Mesothelial cell of epicardium (in vitro differentiated cells): Measurements from ENCODE around the gene FMO5. TPM values are rescaled to one million over a fixed set of nuclear protein-coding genes. Genes with fewer than 3 reads are reported as not detected.

Source experiments
- DNase-seq, 2 experiments: peaks; one replicate each; pipeline ENCODE4 v3.0.0; 2021; ENCODE audit warnings: low spot score in 2 of 2; ENCODE audit not compliant: unreplicated experiment in 2 of 2
- H3K27ac Mint-ChIP-seq: 2 replicates; pipeline ENCODE4 v1.8.0; 2021; ENCODE audit warnings: mixed read lengths
- H3K27me3 Mint-ChIP-seq: 2 replicates; pipeline ENCODE4 v1.8.0; 2021; ENCODE audit warnings: low read depth, mixed read lengths
- H3K36me3 Mint-ChIP-seq: 2 replicates; pipeline ENCODE4 v1.8.0; 2021; ENCODE audit warnings: mixed read lengths
- H3K4me1 Mint-ChIP-seq: 2 replicates; pipeline ENCODE4 v1.8.0; 2021; ENCODE audit warnings: mixed read lengths
- H3K4me3 Mint-ChIP-seq: 2 replicates; pipeline ENCODE4 v1.8.0; 2021; ENCODE audit warnings: mild to moderate bottlenecking, moderate library complexity, mixed read lengths
- H3K9me3 Mint-ChIP-seq: 2 replicates; pipeline ENCODE4 v1.8.0; 2021; ENCODE audit warnings: mixed read lengths
- total RNA-seq: library from RNA; stranded (reverse); gene quantifications from 3 replicates; pipeline ENCODE4 v1.2.1, GENCODE V29; 2021
- TF ChIP-seq, protein P1 (sequence below): fragments of 200-600 bp; sonication (generic); IDR thresholded peaks from one replicate; pipeline ENCODE4 v1.5.0; 2021; ENCODE audit warnings: antibody characterized with exemption; ENCODE audit not compliant: unreplicated experiment

FMO5 gene
- total RNA-seq, 1 donor from 2014 or later, result 1.7 TPM

DNA sequence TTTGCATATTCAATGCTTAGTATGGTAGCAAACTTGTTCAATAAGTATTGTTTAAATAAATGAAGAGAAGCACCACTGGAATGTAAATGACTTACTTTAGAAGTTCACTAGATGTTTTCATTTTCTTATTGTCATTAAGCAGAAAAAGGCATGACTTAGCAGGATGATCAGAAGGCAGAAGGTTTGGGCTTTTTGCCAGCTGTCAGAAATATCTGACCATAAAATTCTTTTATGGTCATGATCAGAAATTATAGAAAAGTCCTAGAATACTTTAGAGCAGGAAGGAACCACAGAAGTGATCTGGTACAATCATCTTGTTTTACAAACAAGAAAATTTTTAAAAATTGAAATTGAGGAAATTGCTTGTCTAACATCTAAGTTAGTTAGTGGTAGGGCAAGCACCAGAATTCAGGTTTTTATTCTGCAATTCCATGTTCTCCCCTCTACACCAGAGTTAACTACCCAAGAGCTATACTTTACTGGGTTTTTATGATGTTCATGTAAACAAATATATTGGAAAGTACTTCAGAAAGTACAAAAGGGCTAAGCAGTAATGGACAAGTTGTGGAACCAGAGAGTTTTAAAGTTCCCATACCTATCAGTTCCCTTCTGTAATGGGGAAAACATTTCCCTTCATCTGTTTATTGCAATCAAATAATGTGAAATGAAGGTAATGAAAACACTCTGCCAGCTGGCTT lies 10.1 kb downstream of the FMO5 start:
- no peaks in the 10 kb centered on the region for H3K9me3 Mint-ChIP-seq
- H3K4me1 Mint-ChIP-seq, result peaks cover 13% of the 10 kb centered on the region
- TF ChIP-seq, protein P1, sequence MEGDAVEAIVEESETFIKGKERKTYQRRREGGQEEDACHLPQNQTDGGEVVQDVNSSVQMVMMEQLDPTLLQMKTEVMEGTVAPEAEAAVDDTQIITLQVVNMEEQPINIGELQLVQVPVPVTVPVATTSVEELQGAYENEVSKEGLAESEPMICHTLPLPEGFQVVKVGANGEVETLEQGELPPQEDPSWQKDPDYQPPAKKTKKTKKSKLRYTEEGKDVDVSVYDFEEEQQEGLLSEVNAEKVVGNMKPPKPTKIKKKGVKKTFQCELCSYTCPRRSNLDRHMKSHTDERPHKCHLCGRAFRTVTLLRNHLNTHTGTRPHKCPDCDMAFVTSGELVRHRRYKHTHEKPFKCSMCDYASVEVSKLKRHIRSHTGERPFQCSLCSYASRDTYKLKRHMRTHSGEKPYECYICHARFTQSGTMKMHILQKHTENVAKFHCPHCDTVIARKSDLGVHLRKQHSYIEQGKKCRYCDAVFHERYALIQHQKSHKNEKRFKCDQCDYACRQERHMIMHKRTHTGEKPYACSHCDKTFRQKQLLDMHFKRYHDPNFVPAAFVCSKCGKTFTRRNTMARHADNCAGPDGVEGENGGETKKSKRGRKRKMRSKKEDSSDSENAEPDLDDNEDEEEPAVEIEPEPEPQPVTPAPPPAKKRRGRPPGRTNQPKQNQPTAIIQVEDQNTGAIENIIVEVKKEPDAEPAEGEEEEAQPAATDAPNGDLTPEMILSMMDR, result no peak
- no peak overlapping the region for H3K27ac Mint-ChIP-seq
- H3K4me3 Mint-ChIP-seq, result no peak overlapping the region
- H3K36me3 Mint-ChIP-seq, result no peaks in the 10 kb centered on the region
- no peaks in the 10 kb centered on the region for H3K27me3 Mint-ChIP-seq
- DNase-seq, result no peak

DNA sequence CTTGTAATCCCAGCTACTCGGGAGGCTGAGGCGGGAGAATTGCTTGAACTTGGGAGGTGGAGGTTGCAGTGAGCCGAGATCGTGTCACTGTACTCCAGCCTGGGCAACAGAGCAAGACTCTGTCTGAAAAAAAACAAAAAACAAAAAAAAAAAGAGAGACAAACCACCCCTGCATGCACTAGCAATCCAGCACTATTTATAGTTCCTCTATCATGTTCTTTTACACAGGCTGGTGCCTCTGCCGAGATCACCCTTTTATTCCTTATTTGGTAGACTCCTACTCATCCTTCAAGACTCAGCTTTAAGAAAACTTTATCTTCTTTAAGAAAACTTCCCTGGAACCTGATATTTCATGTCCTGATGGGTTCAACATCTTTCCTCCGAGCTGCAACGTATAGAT lies 10.8 kb downstream of the FMO5 start:
- no peak for DNase-seq
- no peaks in the 10 kb centered on the region for H3K36me3 Mint-ChIP-seq
- no peak overlapping the region for H3K27ac Mint-ChIP-seq

DNA sequence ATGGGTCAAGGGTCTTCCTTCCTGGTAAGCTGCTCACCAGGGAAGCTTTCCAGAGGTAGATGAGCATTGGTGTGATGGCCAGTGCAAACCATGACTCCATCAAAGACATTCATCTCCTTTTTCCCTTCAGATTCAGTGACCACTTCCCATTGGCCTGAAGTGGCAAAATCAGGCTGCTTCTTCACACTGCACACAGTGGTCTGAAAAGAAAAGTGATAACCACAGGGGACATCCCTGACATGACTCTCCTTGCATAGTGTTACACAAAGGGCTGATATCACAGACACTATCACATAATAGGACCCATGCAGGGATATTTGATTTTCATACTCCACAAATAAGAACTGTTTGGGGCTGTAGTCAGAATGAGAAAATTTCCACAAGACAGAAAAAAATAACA lies 11.9 kb downstream of the FMO5 start:
- H3K27ac Mint-ChIP-seq, result no peak overlapping the region
- no peaks in the 10 kb centered on the region for H3K27me3 Mint-ChIP-seq
- no peak for DNase-seq
- no peaks in the 10 kb centered on the region for H3K9me3 Mint-ChIP-seq
- peaks cover 13% of the 10 kb centered on the region for H3K4me1 Mint-ChIP-seq
- no peak overlapping the region for H3K4me3 Mint-ChIP-seq
- TF ChIP-seq, protein P1, result no peak
- no peaks in the 10 kb centered on the region for H3K36me3 Mint-ChIP-seq

More for the DNA sequence above, 10.8 kb downstream of the FMO5 start:
- Mint-ChIP-seq H3K9me3 (no peaks in the 10 kb centered on the region), H3K27me3 (no peaks in the 10 kb centered on the region), H3K4me3 (no peak overlapping the region), H3K4me1 (peaks cover 13% of the 10 kb centered on the region)
- TF ChIP-seq, protein P1, result no peak

DNA sequence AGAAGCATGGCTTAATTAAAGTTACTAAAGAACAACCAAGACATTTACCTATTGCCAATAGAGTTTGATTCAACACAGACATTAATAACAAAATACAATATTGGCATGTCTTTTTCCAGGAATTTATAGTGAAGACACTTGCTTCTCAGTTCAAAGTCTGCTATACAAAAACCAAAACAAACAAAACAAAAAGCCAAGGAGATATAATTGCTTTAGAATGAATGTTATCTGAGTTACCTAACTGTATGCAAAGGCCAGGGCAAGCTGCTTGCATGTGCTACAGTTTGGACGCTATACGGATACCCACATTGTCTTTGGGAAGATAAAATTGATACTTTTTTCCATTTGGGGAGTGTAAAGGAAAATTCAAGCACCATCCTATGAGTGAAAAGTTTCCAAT lies 13.6 kb downstream of the FMO5 start:
- no peaks in the 10 kb centered on the region for H3K36me3 Mint-ChIP-seq
- no peaks in the 10 kb centered on the region for H3K27me3 Mint-ChIP-seq
- H3K4me3 Mint-ChIP-seq, result no peak overlapping the region
- H3K9me3 Mint-ChIP-seq, result no peaks in the 10 kb centered on the region
- TF ChIP-seq, protein P1, result no peak
- no peak for DNase-seq
- peaks cover 13% of the 10 kb centered on the region for H3K4me1 Mint-ChIP-seq
- H3K27ac Mint-ChIP-seq, result no peak overlapping the region

DNA sequence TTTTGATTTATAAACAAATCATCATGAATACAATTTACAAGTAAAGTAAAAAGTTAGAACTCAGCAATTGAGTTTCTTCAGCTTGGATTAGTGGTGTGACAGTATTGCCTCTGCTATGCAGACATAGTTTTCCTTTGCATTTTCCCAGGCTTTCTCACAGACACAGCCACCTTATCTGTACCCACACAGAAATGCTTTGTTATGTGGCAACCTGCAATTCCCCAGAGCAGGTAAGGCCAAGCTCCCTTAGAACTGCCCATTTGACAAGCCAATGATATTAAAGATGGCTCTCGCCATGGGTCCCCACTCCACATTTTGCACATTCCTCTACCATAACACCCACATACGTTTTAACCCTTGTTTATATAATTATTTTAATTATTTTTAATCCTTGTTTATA lies 14.2 kb downstream of the FMO5 start:
- no peak overlapping the region for H3K4me3 Mint-ChIP-seq
- peaks cover 13% of the 10 kb centered on the region for H3K4me1 Mint-ChIP-seq
- no peak overlapping the region for H3K27ac Mint-ChIP-seq
- no peak for DNase-seq
- H3K36me3 Mint-ChIP-seq, result no peaks in the 10 kb centered on the region
- H3K27me3 Mint-ChIP-seq, result no peaks in the 10 kb centered on the region
- no peaks in the 10 kb centered on the region for H3K9me3 Mint-ChIP-seq
- TF ChIP-seq, protein P1, result no peak
